ENCODE results near the gene CLECL1. TPM values are rescaled to one million over a fixed set of nuclear protein-coding genes. Genes with fewer than 3 reads are reported as not detected.

The CLECL1 gene
- total and polyA plus RNA-seq, 12 donors = 0.25 to 3.6 (median 0.54) TPM; not detected in 9

DNA sequence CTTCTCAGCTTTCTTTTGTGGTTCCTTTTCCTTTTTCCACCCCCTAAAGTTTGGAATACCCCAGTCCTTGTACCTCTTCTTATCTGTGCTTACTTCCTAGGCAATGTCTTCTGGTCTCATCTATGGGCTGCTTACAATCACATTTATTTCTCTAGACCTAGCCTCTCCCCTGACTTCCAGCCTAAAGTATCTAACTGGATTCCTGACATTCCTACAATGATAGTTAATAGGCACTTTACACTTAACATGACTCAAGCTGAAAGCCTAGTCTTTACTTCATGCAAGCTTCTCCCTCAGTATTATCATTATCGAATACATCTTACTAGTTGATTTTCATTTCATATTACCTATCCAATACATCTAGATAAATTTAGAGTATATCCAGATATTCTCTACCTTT, 21.2 kb downstream of the CLECL1 start:
- intact Hi-C loops (cut with DNase I) = loop anchor here in 1 of 10 donors (10.0 kb wide), 1 partner anchor 377 kb away; no protein-coding TSS in a partner anchor
- H3K4me3 ChIP-seq = no peak overlapping the region
- no peaks in the 10 kb centered on the region for H3K36me3 ChIP-seq
- WGBS, 2 donors = 47 to 68% methylated on average over 1 of the region's 1 CpG
- TF ChIP-seq, protein P1, sequence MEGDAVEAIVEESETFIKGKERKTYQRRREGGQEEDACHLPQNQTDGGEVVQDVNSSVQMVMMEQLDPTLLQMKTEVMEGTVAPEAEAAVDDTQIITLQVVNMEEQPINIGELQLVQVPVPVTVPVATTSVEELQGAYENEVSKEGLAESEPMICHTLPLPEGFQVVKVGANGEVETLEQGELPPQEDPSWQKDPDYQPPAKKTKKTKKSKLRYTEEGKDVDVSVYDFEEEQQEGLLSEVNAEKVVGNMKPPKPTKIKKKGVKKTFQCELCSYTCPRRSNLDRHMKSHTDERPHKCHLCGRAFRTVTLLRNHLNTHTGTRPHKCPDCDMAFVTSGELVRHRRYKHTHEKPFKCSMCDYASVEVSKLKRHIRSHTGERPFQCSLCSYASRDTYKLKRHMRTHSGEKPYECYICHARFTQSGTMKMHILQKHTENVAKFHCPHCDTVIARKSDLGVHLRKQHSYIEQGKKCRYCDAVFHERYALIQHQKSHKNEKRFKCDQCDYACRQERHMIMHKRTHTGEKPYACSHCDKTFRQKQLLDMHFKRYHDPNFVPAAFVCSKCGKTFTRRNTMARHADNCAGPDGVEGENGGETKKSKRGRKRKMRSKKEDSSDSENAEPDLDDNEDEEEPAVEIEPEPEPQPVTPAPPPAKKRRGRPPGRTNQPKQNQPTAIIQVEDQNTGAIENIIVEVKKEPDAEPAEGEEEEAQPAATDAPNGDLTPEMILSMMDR (IDR thresholded peaks at IDR 0.05) = no peak
- H3K27ac ChIP-seq = no peak overlapping the region
- H3K4me1 ChIP-seq = peaks cover 0 to 19% (median 0%) of the 10 kb centered on the region in 9 donors
- ATAC-seq (no peak), DNase-seq (no peak)
- H3K9me3 ChIP-seq = no peaks in the 10 kb centered on the region
- H3K27me3 ChIP-seq = no peaks in the 10 kb centered on the region

- Histone ChIP-seq H3K4me3 (no peak overlapping the region), H3K27ac (no peak overlapping the region), H3K4me1 (peaks cover 0 to 28% (median 0%) of the 10 kb centered on the region in 9 donors), H3K27me3 (no peaks in the 10 kb centered on the region), H3K36me3 (no peaks in the 10 kb centered on the region), H3K9me3 (peaks cover 0 to 1% (median 0%) of the 10 kb centered on the region in 11 donors)
- intact Hi-C loops (cut with DNase I) = loop anchor here in 1 of 10 donors (10.0 kb wide), 1 partner anchor 376 kb away; no protein-coding TSS in a partner anchor
- TF ChIP-seq, protein P1 (IDR thresholded peaks at IDR 0.05) = no peak
- 90 to 96% methylated on average over 3 of the region's 3 CpGs for WGBS, 2 donors
- DNase-seq (no peak), ATAC-seq (no peak)
Observed at GRCh38 chr12:9710584-9711375, 22.1 kb downstream of the CLECL1 start.

- intact Hi-C loops (cut with DNase I) = loop anchor here (1.0 to 10.0 kb wide), 7 partner anchors 72 to 377 kb away; no protein-coding TSS in a partner anchor
- no peaks in the 10 kb centered on the region for H3K36me3 ChIP-seq
- no peaks in the 10 kb centered on the region for H3K27me3 ChIP-seq
- DNase-seq (no peak), ATAC-seq (no peak)
- no peak overlapping the region for H3K4me3 ChIP-seq
- H3K4me1 ChIP-seq = peaks cover 0 to 30% (median 0%) of the 10 kb centered on the region in 9 donors
- 86 to 89% methylated on average over 3 of the region's 3 CpGs for WGBS, 2 donors
- H3K27ac ChIP-seq = no peak overlapping the region
- H3K9me3 ChIP-seq = peaks cover 0 to 8% (median 0%) of the 10 kb centered on the region in 11 donors
- TF ChIP-seq, protein P1 (IDR thresholded peaks at IDR 0.05) = no peak
Observed at GRCh38 chr12:9708853-9709252, 24.0 kb downstream of the CLECL1 start.

- H3K27me3 ChIP-seq = no peaks in the 10 kb centered on the region
- TF ChIP-seq, protein P1 (IDR thresholded peaks at IDR 0.05) = peak; percentile 58 to 83 (median 79)
- no peak overlapping the region for H3K4me3 ChIP-seq
- WGBS, 2 donors = 63 to 70% methylated on average over 12 of the region's 12 CpGs
- peaks cover 0 to 30% (median 0%) of the 10 kb centered on the region in 9 donors for H3K4me1 ChIP-seq
- DNase-seq (peak; percentile 24 to 50), ATAC-seq (peak in 7 of 8 donors; percentile 50 to 83 (median 69))
- H3K27ac ChIP-seq = peak overlapping the region in 1 of 10 donors; percentile 81
- H3K36me3 ChIP-seq = no peaks in the 10 kb centered on the region
- H3K9me3 ChIP-seq = peaks cover 0 to 8% (median 0%) of the 10 kb centered on the region in 11 donors
- intact Hi-C loops (cut with DNase I) = loop anchor here (1.0 to 10.0 kb wide), 7 partner anchors 71 to 376 kb away; no protein-coding TSS in a partner anchor
Observed at GRCh38 chr12:9707864-9708808, 24.8 kb downstream of the CLECL1 start.
